ENCODE results near the gene MAP2.

- TF ChIP-seq CREB1 (CRISPR knock-in tag; IDR thresholded peaks at IDR 0.05; ENCODE audit: low read depth) (no peak), EZH2 (IDR thresholded peaks at IDR 0.05; ENCODE audit: low read depth, unreplicated experiment) (no peak), POLR2AphosphoS5 (IDR thresholded peaks at IDR 0.05; ENCODE audit: low read depth) (no peak), STAT1 (IDR thresholded peaks at IDR 0.05; ENCODE audit: unreplicated experiment) (no peak), EZH2phosphoT487 (IDR thresholded peaks at IDR 0.05; ENCODE audit: unreplicated experiment) (no peak), CTCF (conservative IDR thresholded peaks at IDR 0.05; ENCODE audit: low read depth in 2 of 2) (no peak), REST (IDR thresholded peaks at IDR 0.05; ENCODE audit: unreplicated experiment) (no peak), ZNF331 (CRISPR knock-in tag; IDR thresholded peaks at IDR 0.05; ENCODE audit: low read depth) (no peak), NANOG (IDR thresholded peaks at IDR 0.05; ENCODE audit: borderline replicate concordance) (no peak)
Measured at GRCh38 chr2:209413311-209414014, 10.4 kb upstream of the MAP2 start.

All from GM23338 (cell line).